ENCODE results near the gene CDCA4.

CDCA4 gene

DNA sequence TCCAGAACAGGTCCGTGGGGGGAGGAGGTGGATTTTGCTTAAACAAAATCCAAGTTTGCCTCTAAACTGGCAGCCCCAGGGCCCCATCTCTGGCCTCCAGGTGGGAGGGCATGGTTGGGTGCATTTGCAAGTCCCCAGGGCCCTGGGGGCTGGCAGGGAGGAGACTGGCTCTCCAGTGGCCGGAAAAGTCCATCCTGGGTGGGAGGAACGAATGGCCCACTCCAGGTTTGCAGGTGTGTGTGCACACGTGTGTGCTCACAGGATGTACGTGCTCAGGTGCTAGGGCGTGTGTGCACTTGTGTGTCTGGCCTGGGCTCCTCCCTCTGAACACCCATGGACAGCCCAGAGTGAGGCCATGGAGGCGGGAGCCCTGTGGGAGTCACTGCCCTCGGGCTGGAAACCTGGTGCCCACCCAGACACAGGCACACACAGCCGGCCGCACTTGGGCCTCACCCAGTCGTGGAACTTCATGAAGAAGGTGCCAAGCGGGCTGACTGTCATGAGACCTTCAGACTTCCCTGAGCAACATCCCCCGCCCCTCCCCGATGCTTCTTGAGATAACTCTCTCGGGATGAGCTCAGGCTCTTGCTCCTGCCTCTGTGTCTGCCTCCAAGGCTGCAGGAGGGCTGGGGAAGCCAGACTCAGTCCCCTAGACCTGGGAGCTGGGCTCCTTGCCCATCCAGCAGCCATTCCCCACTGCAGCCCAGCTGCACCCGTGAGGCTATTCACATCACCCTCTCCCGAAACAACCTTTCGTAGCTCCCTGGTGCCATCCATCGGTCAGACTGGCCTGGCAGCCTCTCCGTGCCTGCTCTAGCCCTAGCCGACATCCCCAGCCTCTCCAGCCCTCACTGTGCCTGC is 52.1 kb downstream of the CDCA4 start:
- Histone ChIP-seq H2AFZ (ENCODE audit: low read depth, low read length, severe bottlenecking) (no peak overlapping the region), H3F3A (ENCODE audit: insufficient read depth) (no peaks in the 10 kb centered on the region), H3K27ac (ENCODE audit: low read depth, low read length) (no peak overlapping the region), H3K4me2 (ENCODE audit: low read depth, low read length, poor library complexity, severe bottlenecking) (no peak overlapping the region), H3K9me2 (replicated peaks; ENCODE audit: insufficient read depth, low read length) (no peaks in the 10 kb centered on the region), H4K20me1 (ENCODE audit: low read depth, low read length) (no peaks in the 10 kb centered on the region), H3K9me3 (ENCODE audit: insufficient read depth, low read length) (no peaks in the 10 kb centered on the region), H3K4me3 (ENCODE audit: insufficient read depth, low read length, poor library complexity, severe bottlenecking) (no peak overlapping the region), H3K9ac (ENCODE audit: low read length) (no peak overlapping the region), H3K36me3 (ENCODE audit: low read length) (no peaks in the 10 kb centered on the region), H3K27me3 (ENCODE audit: low read length) (no peaks in the 10 kb centered on the region), H3K79me2 (ENCODE audit: insufficient read depth, low read length) (no peaks in the 10 kb centered on the region)
- TF ChIP-seq, protein P1, sequence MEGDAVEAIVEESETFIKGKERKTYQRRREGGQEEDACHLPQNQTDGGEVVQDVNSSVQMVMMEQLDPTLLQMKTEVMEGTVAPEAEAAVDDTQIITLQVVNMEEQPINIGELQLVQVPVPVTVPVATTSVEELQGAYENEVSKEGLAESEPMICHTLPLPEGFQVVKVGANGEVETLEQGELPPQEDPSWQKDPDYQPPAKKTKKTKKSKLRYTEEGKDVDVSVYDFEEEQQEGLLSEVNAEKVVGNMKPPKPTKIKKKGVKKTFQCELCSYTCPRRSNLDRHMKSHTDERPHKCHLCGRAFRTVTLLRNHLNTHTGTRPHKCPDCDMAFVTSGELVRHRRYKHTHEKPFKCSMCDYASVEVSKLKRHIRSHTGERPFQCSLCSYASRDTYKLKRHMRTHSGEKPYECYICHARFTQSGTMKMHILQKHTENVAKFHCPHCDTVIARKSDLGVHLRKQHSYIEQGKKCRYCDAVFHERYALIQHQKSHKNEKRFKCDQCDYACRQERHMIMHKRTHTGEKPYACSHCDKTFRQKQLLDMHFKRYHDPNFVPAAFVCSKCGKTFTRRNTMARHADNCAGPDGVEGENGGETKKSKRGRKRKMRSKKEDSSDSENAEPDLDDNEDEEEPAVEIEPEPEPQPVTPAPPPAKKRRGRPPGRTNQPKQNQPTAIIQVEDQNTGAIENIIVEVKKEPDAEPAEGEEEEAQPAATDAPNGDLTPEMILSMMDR (IDR thresholded peaks at IDR 0.05; ENCODE audit: insufficient read depth, low read length, poor library complexity, severe bottlenecking) = no peak
- no peak for TF ChIP-seq EZH2phosphoT487 (conservative IDR thresholded peaks at IDR 0.05; ENCODE audit: low read length)

DNA sequence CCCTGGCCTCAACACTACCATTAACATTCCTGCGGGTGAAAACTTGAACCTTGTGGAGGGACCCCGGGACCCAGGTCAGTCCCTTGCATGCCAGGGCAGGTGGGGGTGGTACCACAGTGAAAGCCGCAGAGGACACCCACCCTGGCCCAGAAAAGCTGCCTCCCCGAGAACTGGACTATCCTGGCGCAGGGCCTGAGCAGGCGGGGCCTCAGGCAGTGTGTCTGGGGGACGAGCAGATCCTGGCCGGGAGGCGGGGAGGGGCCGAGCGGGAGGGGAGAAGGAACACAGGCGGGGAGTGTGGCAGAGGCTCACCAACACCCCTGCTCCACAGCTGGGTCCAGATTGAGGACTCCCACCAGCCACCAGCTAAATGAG is 52.7 kb downstream of the CDCA4 start:
- Histone ChIP-seq H3F3A (ENCODE audit: insufficient read depth) (no peaks in the 10 kb centered on the region), H3K9me2 (replicated peaks; ENCODE audit: insufficient read depth, low read length) (no peaks in the 10 kb centered on the region), H3K27ac (ENCODE audit: low read depth, low read length) (no peak overlapping the region), H2AFZ (ENCODE audit: low read depth, low read length, severe bottlenecking) (no peak overlapping the region), H3K27me3 (ENCODE audit: low read length) (no peaks in the 10 kb centered on the region), H3K79me2 (ENCODE audit: insufficient read depth, low read length) (no peaks in the 10 kb centered on the region), H3K4me3 (ENCODE audit: insufficient read depth, low read length, poor library complexity, severe bottlenecking) (no peak overlapping the region), H3K4me2 (ENCODE audit: low read depth, low read length, poor library complexity, severe bottlenecking) (no peak overlapping the region), H4K20me1 (ENCODE audit: low read depth, low read length) (no peaks in the 10 kb centered on the region), H3K36me3 (ENCODE audit: low read length) (no peaks in the 10 kb centered on the region), H3K9me3 (ENCODE audit: insufficient read depth, low read length) (no peaks in the 10 kb centered on the region), H3K9ac (ENCODE audit: low read length) (no peak overlapping the region)
- TF ChIP-seq, protein P1 (IDR thresholded peaks at IDR 0.05; ENCODE audit: insufficient read depth, low read length, poor library complexity, severe bottlenecking) = no peak
- TF ChIP-seq EZH2phosphoT487 (conservative IDR thresholded peaks at IDR 0.05; ENCODE audit: low read length) = no peak

GRCh38 chr14:104967386-104968152 is 53.3 kb downstream of the CDCA4 start:
- H4K20me1 ChIP-seq (ENCODE audit: low read depth, low read length) = no peaks in the 10 kb centered on the region
- no peak overlapping the region for H2AFZ ChIP-seq (ENCODE audit: low read depth, low read length, severe bottlenecking)
- H3K4me3 ChIP-seq (ENCODE audit: insufficient read depth, low read length, poor library complexity, severe bottlenecking) = no peak overlapping the region

More at GRCh38 chr14:104967386-104968152, 53.3 kb downstream of the CDCA4 start:
- Histone ChIP-seq H3K27ac (ENCODE audit: low read depth, low read length) (no peak overlapping the region), H3K4me2 (ENCODE audit: low read depth, low read length, poor library complexity, severe bottlenecking) (no peak overlapping the region), H3K79me2 (ENCODE audit: insufficient read depth, low read length) (no peaks in the 10 kb centered on the region), H3K36me3 (ENCODE audit: low read length) (no peaks in the 10 kb centered on the region), H3K9me3 (ENCODE audit: insufficient read depth, low read length) (no peaks in the 10 kb centered on the region), H3F3A (ENCODE audit: insufficient read depth) (no peaks in the 10 kb centered on the region), H3K27me3 (ENCODE audit: low read length) (no peaks in the 10 kb centered on the region), H3K9ac (ENCODE audit: low read length) (no peak overlapping the region), H3K9me2 (replicated peaks; ENCODE audit: insufficient read depth, low read length) (no peaks in the 10 kb centered on the region)
- TF ChIP-seq, protein P1 (IDR thresholded peaks at IDR 0.05; ENCODE audit: insufficient read depth, low read length, poor library complexity, severe bottlenecking) = no peak
- no peak for TF ChIP-seq EZH2phosphoT487 (conservative IDR thresholded peaks at IDR 0.05; ENCODE audit: low read length)
